Measurements from ENCODE around the gene SV2C.
"Not testable (repeated sequence)": the region's sequence is repeated elsewhere in the genome, so short reads cannot be mapped to it uniquely, and the experiment has no call there.

Gene SV2C

GRCh38 chr5:76269259-76269931, 186.2 kb downstream of the SV2C start:
- DNase-seq: no peak

GRCh38 chr5:76269932-76270610, 186.9 kb downstream of the SV2C start:
- no peak for DNase-seq

- DNase-seq: no peak
These were observed 188.7 kb downstream of the SV2C start for GRCh38 chr5:76271836-76272235.

- no peak for DNase-seq
These were observed 190.2 kb downstream of the SV2C start for GRCh38 chr5:76273206-76273885.

DNA sequence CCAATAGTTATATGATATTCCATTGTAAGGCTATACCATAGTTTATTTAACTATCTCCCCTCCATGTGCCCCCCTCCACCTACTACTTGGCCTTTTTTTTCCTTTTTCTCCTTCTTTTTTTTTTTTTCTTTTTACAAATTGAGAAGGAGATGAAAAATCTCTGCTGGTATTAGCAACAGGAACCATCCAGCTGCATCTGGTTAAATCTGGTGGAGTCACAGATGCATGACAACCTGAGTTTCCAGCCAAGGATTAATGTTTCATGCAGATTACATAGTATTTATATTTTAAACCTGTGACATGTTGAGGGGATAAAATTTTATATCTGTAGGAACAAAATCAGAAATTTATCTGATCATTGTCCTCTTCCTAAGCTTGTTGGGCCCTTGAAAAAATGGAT, 191.4 kb downstream of the SV2C start:
- DNase-seq: no peak

DNA sequence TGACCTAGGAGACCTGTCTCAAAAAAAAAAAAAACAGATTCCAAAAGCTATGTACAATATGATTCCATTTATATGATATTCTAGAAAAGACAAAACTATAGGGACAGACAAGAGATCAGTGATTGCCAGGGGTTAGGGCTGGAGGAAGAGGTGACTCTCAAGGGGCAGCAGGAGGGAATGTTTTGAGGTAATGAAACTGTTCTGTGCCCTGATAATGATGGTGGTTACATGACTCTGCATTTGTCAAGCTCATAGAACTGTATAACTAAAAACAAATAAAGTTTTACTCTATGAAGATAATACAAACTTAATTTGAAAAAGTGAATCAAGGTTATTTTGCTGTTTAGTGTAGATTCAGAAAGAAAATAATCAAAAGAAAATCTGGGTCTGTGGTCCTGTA, 194.6 kb downstream of the SV2C start:
- DNase-seq: no peak

GRCh38 chr5:76278261-76278789, 195.1 kb downstream of the SV2C start:
- no peak for DNase-seq

DNA sequence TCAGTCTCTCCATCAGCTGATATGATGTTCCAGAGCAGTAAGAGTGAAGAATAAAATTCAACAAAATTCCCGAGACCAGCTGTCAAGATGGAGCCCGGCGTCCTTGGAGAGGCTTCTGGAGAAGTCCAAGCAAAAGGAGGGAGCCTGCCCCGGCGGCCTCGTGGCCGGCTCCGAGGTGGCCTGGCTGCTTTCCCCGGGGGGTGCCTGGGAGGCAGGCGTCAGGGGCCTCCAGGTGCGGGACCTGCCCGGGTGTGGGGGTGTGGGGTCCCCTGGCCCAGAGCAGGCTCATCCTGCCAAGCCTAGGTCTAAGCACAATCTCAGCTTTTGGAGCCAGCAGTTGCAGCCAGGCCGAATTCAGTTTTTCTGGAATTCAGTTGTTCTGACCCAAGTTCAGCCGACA, 197.3 kb downstream of the SV2C start:
- DNase-seq: no peak

DNA sequence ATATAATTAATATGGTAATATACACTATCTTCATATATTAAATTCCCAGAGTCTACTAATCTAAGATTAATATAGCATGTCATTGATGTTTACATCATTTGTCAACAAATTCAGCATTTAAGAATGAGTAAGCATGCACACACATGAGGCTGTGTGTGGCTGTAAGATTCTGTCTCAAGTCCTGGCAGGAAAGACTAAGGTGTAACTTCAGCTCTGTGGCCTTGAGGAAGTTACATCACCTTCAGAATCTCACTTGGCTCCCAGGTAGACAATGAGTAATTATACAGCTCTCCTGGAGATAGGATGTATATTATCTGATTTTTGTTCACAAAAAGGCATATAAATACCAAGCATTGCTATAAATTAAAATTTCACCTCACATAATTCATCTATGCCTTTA, 200.5 kb downstream of the SV2C start:
- DNase-seq: no peak

DNA sequence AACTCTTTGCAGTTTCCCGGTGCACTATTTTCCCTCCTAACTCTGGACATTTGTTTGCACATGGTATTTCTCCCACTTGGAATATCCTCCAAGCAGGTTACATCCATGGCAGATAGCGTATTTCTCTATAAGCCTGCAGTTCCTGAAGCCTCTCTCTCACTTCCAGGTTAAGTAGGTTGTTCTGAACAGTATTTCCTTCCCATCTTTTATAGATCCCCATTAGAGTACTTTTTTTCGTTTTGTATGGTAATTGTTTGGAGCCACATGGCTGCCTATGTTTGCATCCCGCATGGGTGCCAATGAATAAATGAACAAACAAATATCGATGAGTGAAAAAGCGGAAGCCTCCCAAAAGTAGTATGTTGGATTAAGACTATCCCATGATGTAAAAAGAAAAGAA, 206.5 kb downstream of the SV2C start:
- no peak for DNase-seq

DNA sequence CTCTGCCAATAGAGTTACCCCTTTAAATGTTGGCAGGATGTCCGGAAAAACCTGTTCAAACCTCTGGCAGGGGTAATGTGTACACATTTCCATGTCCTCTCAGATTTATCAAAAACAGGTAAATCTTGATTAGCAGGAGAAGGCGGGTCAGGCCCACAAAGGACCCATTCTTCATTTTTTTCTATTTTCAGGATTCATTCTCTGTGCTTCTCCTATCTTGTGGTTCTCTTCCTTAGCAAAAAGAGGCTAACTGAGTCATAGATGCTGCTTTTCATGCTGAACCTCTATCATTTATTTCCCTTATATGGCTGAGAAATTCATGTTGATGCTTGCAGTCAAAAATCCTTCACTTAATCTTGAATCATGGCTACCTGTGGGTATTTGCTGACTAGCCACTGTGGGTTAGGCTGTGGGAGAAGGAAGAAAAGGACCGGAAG, 207.2 kb downstream of the SV2C start:
- no peak for DNase-seq

GRCh38 chr5:76291305-76292077, 208.3 kb downstream of the SV2C start:
- no peak for DNase-seq

DNA sequence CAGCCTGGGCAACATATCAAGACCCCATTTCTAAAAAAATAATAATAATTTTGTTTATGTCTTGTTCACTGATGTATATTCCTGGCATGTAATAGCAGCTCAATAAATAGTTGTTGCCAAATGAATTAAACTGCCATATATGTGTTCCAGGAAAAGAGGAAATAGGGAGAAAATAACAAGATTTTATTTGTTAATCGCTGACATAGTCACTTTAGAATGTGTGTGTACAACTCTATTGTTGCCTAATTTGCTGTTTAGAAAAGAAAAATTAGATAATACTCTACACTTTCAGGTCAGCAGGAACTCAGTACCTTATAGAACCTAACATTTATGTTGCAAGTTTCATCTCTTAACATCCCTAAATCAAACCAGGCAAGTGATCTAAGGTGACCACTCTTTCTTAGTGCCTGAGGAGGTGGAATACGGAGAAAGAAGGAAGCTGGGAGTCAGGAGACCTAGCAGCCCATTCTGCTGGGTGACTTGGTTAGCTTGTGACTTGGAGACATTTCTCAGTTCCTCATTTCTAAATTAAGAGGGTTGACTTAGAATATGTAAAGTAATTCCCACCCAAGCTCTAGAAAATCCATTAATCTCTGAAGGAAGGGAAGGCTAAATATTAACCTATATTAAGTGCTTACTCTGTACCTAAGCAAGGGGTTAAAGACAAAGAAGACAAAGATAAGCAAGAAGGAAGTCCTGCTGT, 209.6 kb downstream of the SV2C start:
- DNase-seq: no peak

GRCh38 chr5:76294573-76294972, 211.4 kb downstream of the SV2C start:
- DNase-seq: no peak

GRCh38 chr5:76298852-76299251, 215.7 kb downstream of the SV2C start:
- no peak for DNase-seq

- DNase-seq: no peak
These were observed 216.4 kb downstream of the SV2C start for GRCh38 chr5:76299592-76299991.

DNA sequence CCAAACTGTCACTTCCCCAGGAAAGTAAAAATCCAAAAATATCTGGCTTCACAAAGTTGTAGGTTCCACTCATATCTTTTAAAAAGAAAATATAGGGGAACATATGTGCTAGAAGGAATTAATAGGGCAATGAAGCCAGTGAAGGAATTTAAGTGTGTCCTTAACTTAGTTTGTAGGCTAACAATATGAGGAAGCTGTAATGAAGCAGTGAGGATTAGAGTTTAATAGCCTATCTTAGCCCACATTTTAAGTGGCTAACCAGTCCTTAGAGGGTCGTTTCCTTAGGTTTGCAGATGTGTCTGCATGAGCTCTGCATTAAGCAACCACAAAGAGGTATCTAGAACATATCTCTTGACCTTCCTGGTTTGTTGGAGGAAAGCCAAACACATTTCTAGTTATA, 218.7 kb downstream of the SV2C start:
- DNase-seq: not testable (repeated sequence)

DNA sequence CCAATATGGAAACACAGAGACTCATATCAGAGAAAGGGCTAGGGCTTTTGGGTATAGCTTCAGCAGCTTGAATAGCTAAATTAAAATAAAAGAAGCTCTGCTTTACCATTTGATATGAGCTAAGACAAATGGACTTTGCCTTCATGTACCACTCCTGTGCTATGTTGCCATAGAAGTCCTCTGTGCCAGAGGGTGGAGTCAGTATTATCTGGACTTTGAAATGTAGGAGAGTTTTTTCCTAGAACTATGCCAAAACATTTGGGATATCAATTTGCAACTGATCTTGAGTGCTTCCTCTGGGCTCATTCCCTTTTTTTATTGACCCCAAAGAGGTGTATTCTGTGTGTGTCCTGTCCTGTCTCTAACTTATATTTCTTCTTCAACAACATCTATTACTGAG, 219.5 kb downstream of the SV2C start:
- not testable (repeated sequence) for DNase-seq

- DNase-seq: no peak
These were observed 220.7 kb downstream of the SV2C start for GRCh38 chr5:76303921-76304320.

- DNase-seq: no peak
These were observed 222.1 kb downstream of the SV2C start for GRCh38 chr5:76305269-76305668.

DNA sequence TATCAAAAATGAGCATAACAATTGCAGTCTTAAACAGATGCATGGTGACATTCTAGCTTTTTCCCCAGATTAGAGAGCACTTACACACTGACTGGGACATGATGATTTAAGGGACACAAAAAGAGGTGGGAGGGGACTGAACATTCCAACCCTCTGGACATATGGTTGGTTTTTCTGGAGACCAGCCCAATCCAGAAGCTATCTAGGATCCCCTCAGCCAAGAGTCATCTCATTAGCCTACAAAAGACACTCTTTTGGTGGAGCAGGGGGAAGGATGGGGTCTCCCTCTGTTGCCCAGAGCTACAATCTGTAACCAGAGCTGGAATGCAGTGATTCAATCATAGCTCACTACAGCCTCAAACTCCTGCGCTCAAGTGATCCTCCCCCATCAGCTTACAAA, 222.6 kb downstream of the SV2C start:
- DNase-seq: no peak

- no peak for DNase-seq
These were observed 227.0 kb downstream of the SV2C start for GRCh38 chr5:76310208-76310607.

Data from effector CD8-positive, alpha-beta T cell (primary cell).